ENCODE measurements around the gene SOBP. TPM values are rescaled to one million over a fixed set of nuclear protein-coding genes. Genes with fewer than 3 reads are reported as not detected.

Gene SOBP
- total RNA-seq, 1 donor from 2014 or later = 1.2 TPM

GRCh38 chr6:107554918-107555317, 65.0 kb downstream of the SOBP start:
- TF ChIP-seq, protein P1, sequence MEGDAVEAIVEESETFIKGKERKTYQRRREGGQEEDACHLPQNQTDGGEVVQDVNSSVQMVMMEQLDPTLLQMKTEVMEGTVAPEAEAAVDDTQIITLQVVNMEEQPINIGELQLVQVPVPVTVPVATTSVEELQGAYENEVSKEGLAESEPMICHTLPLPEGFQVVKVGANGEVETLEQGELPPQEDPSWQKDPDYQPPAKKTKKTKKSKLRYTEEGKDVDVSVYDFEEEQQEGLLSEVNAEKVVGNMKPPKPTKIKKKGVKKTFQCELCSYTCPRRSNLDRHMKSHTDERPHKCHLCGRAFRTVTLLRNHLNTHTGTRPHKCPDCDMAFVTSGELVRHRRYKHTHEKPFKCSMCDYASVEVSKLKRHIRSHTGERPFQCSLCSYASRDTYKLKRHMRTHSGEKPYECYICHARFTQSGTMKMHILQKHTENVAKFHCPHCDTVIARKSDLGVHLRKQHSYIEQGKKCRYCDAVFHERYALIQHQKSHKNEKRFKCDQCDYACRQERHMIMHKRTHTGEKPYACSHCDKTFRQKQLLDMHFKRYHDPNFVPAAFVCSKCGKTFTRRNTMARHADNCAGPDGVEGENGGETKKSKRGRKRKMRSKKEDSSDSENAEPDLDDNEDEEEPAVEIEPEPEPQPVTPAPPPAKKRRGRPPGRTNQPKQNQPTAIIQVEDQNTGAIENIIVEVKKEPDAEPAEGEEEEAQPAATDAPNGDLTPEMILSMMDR (IDR thresholded peaks at IDR 0.05; ENCODE audit: insufficient read depth, low read length, poor library complexity, severe bottlenecking) = no peak
- H3K4me3 ChIP-seq (ENCODE audit: low read depth, low read length) = no peak overlapping the region
- no peaks in the 10 kb centered on the region for H3K27me3 ChIP-seq (ENCODE audit: control insufficient read depth, insufficient read depth, low read length)
- H3K36me3 ChIP-seq (ENCODE audit: control insufficient read depth, insufficient read depth, low read length) = no peaks in the 10 kb centered on the region
- DNase-seq (ENCODE audit: low read depth) = no peak

- Histone ChIP-seq H3K27me3 (ENCODE audit: control insufficient read depth, insufficient read depth, low read length) (no peaks in the 10 kb centered on the region), H3K4me3 (ENCODE audit: low read depth, low read length) (no peak overlapping the region), H3K36me3 (ENCODE audit: control insufficient read depth, insufficient read depth, low read length) (no peaks in the 10 kb centered on the region)
- DNase-seq (ENCODE audit: low read depth) = no peak
- TF ChIP-seq, protein P1 (IDR thresholded peaks at IDR 0.05; ENCODE audit: insufficient read depth, low read length, poor library complexity, severe bottlenecking) = no peak
Measured at GRCh38 chr6:107555449-107555848, 65.5 kb downstream of the SOBP start.

GRCh38 chr6:107556082-107556481, 66.2 kb downstream of the SOBP start:
- Histone ChIP-seq H3K27me3 (ENCODE audit: control insufficient read depth, insufficient read depth, low read length) (no peaks in the 10 kb centered on the region), H3K4me3 (ENCODE audit: low read depth, low read length) (no peak overlapping the region), H3K36me3 (ENCODE audit: control insufficient read depth, insufficient read depth, low read length) (no peaks in the 10 kb centered on the region)
- TF ChIP-seq, protein P1 (IDR thresholded peaks at IDR 0.05; ENCODE audit: insufficient read depth, low read length, poor library complexity, severe bottlenecking) = no peak
- no peak for DNase-seq (ENCODE audit: low read depth)

GRCh38 chr6:107557698-107558097, 67.8 kb downstream of the SOBP start:
- TF ChIP-seq, protein P1 (IDR thresholded peaks at IDR 0.05; ENCODE audit: insufficient read depth, low read length, poor library complexity, severe bottlenecking) = no peak
- H3K36me3 ChIP-seq (ENCODE audit: control insufficient read depth, insufficient read depth, low read length) = no peaks in the 10 kb centered on the region
- H3K4me3 ChIP-seq (ENCODE audit: low read depth, low read length) = no peak overlapping the region
- H3K27me3 ChIP-seq (ENCODE audit: control insufficient read depth, insufficient read depth, low read length) = no peaks in the 10 kb centered on the region
- no peak for DNase-seq (ENCODE audit: low read depth)

- TF ChIP-seq, protein P1 (IDR thresholded peaks at IDR 0.05; ENCODE audit: insufficient read depth, low read length, poor library complexity, severe bottlenecking) = no peak
- H3K36me3 ChIP-seq (ENCODE audit: control insufficient read depth, insufficient read depth, low read length) = no peaks in the 10 kb centered on the region
- H3K27me3 ChIP-seq (ENCODE audit: control insufficient read depth, insufficient read depth, low read length) = no peaks in the 10 kb centered on the region
- no peak overlapping the region for H3K4me3 ChIP-seq (ENCODE audit: low read depth, low read length)
- no peak for DNase-seq (ENCODE audit: low read depth)
Measured at GRCh38 chr6:107560657-107561056, 70.7 kb downstream of the SOBP start.

DNA sequence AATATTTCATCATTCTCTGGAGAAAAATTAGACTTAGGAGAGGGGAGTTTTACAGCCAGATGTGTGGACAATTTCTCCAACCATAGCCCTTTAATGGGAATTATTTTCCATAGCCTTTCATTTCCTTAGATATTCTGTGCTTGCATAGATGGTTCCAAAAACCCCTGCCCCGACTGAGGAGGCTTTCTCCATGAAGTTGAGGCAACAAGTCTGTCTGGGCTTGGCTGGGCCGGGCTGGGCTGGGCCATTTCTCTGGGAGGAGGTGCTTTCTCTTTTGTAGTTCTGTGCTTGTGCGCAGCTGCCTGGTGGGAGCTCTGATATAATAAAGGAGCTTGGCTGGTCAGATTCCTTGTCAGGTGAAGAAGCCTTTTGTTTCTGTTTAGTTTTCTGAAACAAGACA, 71.4 kb downstream of the SOBP start:
- no peaks in the 10 kb centered on the region for H3K27me3 ChIP-seq (ENCODE audit: control insufficient read depth, insufficient read depth, low read length)
- H3K4me3 ChIP-seq (ENCODE audit: low read depth, low read length) = no peak overlapping the region

More for the DNA sequence above, 71.4 kb downstream of the SOBP start:
- H3K36me3 ChIP-seq (ENCODE audit: control insufficient read depth, insufficient read depth, low read length) = no peaks in the 10 kb centered on the region
- DNase-seq (ENCODE audit: low read depth) = no peak
- TF ChIP-seq, protein P1 (IDR thresholded peaks at IDR 0.05; ENCODE audit: insufficient read depth, low read length, poor library complexity, severe bottlenecking) = no peak

Data from kidney epithelial cell (primary cell).